Heart left ventricle (tissue), 13 donors: ENCODE results near the gene IL12RB2.

Experiments
- CTCF ChIP-seq, 12 donors: fragments of 200-600 bp; sonication (generic) in 4 of 12; IDR thresholded peaks; one replicate each; pipeline versions ENCODE4 v1.5.0 to v1.8.0; 2018 to 2022; ENCODE audit warnings: antibody characterized with exemption in 12 of 12, mild to moderate bottlenecking in 5 of 12
- POLR2A ChIP-seq, 2 donors: fragments of 450-650 bp; IDR thresholded peaks; one replicate each; pipeline ENCODE4 v1.6.1; 2017; ENCODE audit warnings: antibody characterized with exemption in 2 of 2, mild to moderate bottlenecking in 2 of 2, moderate library complexity in 2 of 2
- donor health status: ischemic (EF 13 %, LVEDD 7.1; RV severe dilation, severe dysfunction).
- donor health status: DM: no; HTN: yes; CAD: no.
- donor health status: DM: no; HTN: no; CAD: no.
- donor health status: ischemic (EF 25% LVEDD 6.9; RV normal size, moderate dysfunction).
- donor health status: ischemic (EF 25% LVEDD 5.7; RV mildly dilated, moderate dysfunction).
- donor health status: ischemic (EF 35%, LVEDD 5.7; RV mildly dilated, moderate dysfunction).
- donor health status: nonischemic (EF 11% LVEDD 7.7; RV severe dilation, severe dysfunction).
- donor health status: DM: yes; HTN: yes; CAD: no.
- donor health status: PGD.
- donor health status: ischemic (EF 29% LVEDD 5.4; RV normal size, mild dysfunction).
- donor health status: nonischemic (EF 23%, LVEDD 6.1; RV moderate dilation, normal function).

- TF ChIP-seq CTCF (IDR thresholded peaks at IDR 0.05) (no peak), POLR2A (IDR thresholded peaks at IDR 0.05) (no peak)
Observed at GRCh38 chr1:67418839-67419586, 111.3 kb downstream of the IL12RB2 start.
